Middle frontal gyrus (tissue), 1 donor: ENCODE data around the gene AK5.

Experiments
- DNase-seq: peaks from one replicate; pipeline ENCODE4 v3.0.0-alpha.2; 2015; ENCODE audit warnings: low spot score; ENCODE audit errors: extremely low spot score

The AK5 gene

DNA sequence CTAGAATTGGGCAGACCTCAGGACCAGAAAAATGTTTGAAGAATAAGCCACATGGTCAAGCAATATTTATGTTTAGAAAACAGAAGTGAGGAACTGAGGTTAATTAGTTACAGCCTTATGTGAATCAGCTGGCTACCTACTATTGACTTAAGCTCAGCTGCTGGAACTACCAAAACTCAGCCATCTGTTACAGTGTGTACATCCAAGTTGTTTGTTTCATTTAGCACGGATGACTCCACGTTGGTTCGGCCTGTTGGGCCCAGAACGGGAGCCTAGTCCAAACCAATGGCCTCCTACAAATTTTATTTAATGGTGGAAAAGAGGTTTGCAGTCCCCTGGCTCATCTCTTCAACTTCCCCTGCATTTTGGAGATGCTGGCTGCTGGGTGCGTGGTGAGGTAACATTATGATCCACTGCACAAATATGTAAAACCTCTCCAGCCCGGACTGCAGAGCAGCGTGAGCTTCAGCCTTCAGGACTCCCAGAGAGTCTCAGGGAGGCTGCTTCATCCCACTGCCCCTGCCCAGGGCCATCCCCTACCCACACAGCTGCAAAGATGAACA is 257.2 kb downstream of the AK5 start:
- DNase-seq = no peak

GRCh38 chr1:77539519-77540142 is 257.8 kb downstream of the AK5 start:
- no peak for DNase-seq

- DNase-seq = no peak
Measured at GRCh38 chr1:77540501-77541161, 258.8 kb downstream of the AK5 start.

DNA sequence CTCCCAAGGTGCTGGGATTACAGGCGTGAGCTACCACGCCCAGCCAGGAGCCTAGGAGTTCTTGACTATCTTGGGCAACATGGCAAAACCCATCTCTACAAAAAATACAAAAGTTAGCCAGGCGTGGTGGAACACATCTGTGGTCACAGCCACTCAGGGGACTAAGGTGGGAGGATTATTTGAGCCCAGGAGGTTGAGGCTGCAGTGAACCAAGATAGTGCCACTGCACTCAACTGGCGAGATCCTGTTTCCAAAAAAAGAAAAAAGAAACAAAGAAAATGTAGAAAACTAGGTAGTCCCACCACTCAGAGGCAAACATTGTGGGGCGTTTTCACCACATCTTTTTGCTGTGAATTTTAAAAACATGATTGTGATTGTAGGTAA is 259.3 kb downstream of the AK5 start:
- no peak for DNase-seq

DNA sequence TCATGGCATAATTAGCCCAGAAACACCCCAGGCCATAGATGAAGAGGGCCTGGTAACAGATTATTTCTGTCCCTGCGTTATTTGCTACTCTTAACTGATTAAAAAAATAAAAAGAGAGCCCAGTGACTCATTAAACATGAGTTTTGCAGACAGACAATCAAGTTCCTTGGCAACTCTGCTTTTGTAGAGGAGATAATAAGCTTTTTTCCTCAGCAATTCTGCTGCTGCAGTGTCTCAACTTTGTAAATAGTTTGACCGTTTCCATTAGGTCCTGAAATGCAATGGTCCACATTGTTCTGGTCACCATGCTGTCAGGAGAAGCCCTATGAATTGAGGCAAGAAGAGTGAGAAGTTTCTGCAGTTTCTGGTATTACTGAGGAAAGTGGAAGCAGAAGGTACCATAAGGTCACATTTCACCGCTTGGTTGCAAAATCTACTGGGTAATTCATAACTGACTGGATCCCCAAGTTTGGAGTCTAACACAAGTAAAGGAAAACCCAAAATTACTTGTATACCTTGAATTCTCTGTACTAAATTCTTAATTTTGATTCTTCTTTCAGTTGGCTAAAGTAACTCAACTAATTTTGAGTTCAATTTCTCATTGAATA is 261.1 kb downstream of the AK5 start:
- DNase-seq = no peak

DNA sequence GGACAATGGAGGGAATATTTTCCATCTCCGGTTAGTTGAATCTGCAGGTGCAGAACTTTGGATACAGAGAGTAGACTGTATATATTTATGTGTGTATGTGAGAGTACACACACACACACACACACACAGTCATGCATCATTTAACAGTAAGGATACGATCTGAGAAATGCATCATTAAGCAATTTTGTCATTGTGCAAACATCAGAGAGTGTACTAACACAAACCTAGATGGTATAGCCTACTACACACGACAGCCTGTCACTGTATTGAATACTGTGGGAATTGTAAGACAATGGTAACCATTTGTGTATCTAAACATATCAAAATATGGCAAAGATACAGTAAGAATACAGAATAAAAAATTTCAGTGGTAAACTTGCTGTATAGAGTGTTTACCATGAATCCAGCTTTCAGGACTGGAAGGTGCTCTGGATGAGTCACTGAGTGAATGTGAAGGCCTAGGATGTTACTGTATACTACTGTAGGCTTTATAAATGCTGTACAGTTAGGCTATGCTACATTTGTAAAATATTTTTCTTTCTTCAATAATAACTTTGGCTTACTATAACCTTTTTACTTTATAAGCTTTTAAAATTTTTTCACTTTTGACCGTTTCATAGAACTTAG is 262.1 kb downstream of the AK5 start:
- no peak for DNase-seq

DNA sequence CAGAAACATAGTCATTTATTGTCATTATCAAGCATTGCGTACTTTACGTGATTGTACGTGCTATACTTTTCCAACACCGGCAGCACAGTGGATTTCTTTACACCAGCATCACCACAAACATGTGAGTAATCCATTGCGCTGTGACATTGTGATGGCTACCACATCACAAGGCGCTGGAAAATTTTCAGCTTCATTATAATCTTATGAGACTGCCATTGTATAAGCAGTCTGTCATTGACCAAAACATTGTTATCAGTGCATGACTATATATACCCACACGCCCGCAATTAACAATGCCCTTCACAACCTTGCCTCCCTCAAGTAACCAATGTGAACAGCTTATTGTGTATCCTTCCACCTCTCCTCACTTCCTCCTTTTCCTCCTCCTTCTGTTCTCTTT is 263.0 kb downstream of the AK5 start:
- no peak for DNase-seq

DNA sequence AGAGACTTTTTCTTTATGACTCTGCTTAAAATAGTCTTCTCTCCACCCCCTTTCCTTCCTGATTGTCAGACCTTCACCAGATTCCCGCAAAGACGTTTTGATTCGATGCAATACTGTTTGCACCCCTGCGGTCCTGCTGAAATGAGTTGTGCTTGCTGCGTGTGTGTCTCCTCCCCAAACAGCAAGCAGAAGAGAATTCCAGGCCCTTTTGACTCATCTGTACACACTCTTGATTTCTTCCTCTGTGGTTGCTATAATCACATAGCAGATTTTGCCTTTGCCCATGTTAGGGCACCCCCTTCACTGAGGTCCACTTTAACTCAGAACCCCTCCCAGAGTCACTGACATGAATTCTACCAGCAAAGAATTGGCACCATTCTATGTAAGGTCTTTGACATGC is 264.2 kb downstream of the AK5 start:
- no peak for DNase-seq

DNA sequence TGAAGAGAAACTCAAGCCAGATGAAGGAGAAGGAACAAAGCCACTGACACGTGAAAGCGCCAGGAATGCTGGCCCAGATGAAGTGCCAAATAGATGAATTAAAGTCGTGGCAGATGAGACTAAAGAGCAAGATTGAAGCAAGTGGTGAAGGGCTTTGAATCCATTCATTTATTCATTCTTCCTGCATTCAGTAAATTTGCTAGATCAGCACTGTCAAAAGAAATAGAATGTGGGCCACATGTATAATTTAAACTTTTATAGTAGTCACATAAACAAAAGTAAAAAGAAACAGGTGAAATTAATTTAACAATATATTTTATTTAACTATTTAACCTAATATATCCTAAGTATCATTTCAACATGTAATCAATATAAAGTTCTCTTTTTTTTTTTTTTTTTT is 265.1 kb downstream of the AK5 start:
- DNase-seq = no peak

GRCh38 chr1:77548285-77548684 is 266.5 kb downstream of the AK5 start:
- DNase-seq = no peak

GRCh38 chr1:77550135-77550534 is 268.3 kb downstream of the AK5 start:
- no peak for DNase-seq

GRCh38 chr1:77552626-77553025 is 270.8 kb downstream of the AK5 start:
- DNase-seq = no peak

DNA sequence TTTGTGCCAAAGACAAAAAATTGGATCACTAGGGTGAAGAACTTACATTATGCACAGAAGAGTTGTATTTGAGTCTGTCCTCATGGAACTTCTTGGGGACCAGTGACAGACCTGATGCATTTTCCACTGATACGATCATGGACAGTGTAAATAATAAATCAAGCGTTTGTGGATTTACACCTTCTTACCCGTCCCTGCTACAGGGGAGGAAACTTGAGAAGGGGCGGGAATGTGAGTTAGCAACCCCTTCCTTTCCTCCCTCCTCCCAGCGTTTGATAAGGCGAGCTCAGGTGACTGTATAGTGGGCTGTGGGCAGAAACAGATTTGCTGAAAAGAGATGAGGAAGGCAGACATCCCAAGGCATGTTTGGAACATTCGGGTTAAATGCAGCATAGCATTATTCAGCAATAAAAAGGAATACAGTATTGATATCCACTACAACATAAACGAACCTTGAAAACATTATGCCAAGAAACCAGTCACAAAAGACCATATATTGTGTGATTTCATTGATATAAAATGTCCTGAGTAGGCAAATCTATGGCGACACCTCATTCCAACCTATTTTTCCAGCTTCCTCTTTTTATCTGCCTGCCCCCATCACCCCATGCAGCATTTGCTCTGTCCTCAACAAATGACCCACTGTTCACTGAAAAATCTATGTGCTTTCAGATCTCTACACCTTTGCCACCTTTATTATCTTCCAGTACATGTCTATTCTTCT is 271.9 kb downstream of the AK5 start:
- no peak for DNase-seq

- no peak for DNase-seq
Measured at GRCh38 chr1:77556045-77556444, 274.2 kb downstream of the AK5 start.

- no peak for DNase-seq
Measured at GRCh38 chr1:77557053-77557452, 275.2 kb downstream of the AK5 start.

GRCh38 chr1:77558591-77559164 is 276.9 kb downstream of the AK5 start:
- DNase-seq = no peak

DNA sequence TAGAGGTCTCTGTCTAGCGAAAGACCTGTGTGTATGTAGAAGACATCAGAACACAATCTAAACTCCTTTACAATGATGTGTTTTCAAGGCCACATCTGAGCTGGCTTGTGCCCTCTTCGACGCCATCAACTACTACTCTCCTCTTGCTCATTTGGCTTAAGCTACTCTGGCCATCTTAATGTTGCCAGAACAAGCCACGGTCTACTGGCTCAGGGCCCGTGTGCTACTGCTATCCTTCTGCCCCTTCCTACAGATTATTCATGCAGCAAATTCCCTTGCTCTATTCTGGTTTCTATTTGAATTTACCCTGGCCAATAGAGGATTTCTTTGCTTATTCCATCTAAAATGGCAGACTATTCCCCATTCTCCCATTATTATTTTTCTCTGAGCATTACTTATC is 278.9 kb downstream of the AK5 start:
- no peak for DNase-seq

DNA sequence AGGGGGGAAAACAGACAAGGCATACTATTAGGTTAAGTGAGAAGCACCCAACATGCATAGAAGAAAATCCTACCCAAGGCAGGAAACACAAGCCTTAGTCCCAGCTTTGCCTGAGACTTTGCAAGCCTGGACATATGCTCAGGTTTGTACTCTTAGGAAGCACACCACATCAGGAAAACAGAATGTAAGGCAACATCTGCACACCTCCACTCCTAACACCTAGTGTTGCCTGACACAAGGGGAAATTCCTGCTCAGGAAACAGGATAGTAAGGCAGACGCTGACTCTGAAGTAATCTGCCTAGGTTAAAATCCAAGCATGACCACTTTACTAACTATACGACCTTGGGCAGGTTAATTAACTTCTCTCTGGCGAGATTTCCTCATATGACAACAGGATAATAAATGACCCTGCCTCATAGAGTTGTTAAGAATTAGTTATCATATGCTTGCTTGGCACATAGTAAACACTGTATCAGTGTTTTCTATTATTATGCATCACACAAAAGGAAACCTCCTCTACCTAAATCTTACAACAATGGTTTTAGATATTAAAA is 280.9 kb downstream of the AK5 start:
- DNase-seq = no peak

- DNase-seq = no peak
Measured at GRCh38 chr1:77565321-77565720, 283.5 kb downstream of the AK5 start.

GRCh38 chr1:77571642-77572041 is 289.8 kb downstream of the AK5 start:
- no peak for DNase-seq

GRCh38 chr1:77579547-77579946 is 297.7 kb downstream of the AK5 start:
- no peak for DNase-seq
